Measurements from ENCODE around the gene HMCN1.

The HMCN1 gene

DNA sequence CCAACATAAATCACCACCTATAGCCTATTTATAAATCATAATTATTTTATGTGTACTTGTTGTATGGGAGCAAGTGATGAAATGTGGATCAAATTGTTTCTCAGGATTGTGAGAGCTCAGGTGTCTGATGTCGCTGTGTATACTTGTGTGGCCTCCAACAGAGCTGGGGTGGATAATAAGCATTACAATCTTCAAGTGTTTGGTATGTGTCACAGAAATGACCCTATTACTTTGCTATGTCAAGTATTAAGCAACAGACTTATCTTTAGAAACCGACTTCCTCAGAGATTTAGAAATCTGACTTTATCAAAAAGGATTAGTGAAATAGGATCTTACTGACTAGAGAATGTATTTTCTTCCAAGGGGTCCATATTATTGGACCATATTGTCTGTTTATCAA, 360.0 kb downstream of the HMCN1 start:
- H3K9me3 ChIP-seq (ENCODE audit: control insufficient read depth, insufficient read depth, low read length), result no peaks in the 10 kb centered on the region
- H3K36me3 ChIP-seq (ENCODE audit: control insufficient read depth, insufficient read depth, low read length), result no peaks in the 10 kb centered on the region
- no CpG with 5 or more reads among the region's 2 CpGs for whole genome bisulfite sequencing (ENCODE audit: insufficient coverage, insufficient read length)
- no peak for DNase-seq (ENCODE audit: low read depth, low spot score)
- no peaks in the 10 kb centered on the region for H3K4me1 ChIP-seq (ENCODE audit: control insufficient read depth, insufficient read depth, low read length)
- no peaks in the 10 kb centered on the region for H3K27me3 ChIP-seq (ENCODE audit: control insufficient read depth, insufficient read depth, low read length)
- no peak overlapping the region for H3K27ac ChIP-seq (ENCODE audit: low read length)
- H3K4me3 ChIP-seq (ENCODE audit: low read length), result no peak overlapping the region

GRCh38 chr1:186099336-186100104, 365.3 kb downstream of the HMCN1 start:
- no peak overlapping the region for H3K4me3 ChIP-seq (ENCODE audit: low read length)
- WGBS (ENCODE audit: insufficient coverage, insufficient read length), result no CpG with 5 or more reads among the region's 4 CpGs
- H3K4me1 ChIP-seq (ENCODE audit: control insufficient read depth, insufficient read depth, low read length), result no peaks in the 10 kb centered on the region
- no peak for DNase-seq (ENCODE audit: low read depth, low spot score)
- no peaks in the 10 kb centered on the region for H3K36me3 ChIP-seq (ENCODE audit: control insufficient read depth, insufficient read depth, low read length)
- no peak overlapping the region for H3K27ac ChIP-seq (ENCODE audit: low read length)
- no peaks in the 10 kb centered on the region for H3K27me3 ChIP-seq (ENCODE audit: control insufficient read depth, insufficient read depth, low read length)
- H3K9me3 ChIP-seq (ENCODE audit: control insufficient read depth, insufficient read depth, low read length), result no peaks in the 10 kb centered on the region

- no peaks in the 10 kb centered on the region for H3K27me3 ChIP-seq (ENCODE audit: control insufficient read depth, insufficient read depth, low read length)
- WGBS (ENCODE audit: insufficient coverage, insufficient read length), result no CpG with 5 or more reads among the region's 1 CpG
- no peak for DNase-seq (ENCODE audit: low read depth, low spot score)
- no peak overlapping the region for H3K4me3 ChIP-seq (ENCODE audit: low read length)
- no peaks in the 10 kb centered on the region for H3K36me3 ChIP-seq (ENCODE audit: control insufficient read depth, insufficient read depth, low read length)
- H3K27ac ChIP-seq (ENCODE audit: low read length), result no peak overlapping the region
- no peaks in the 10 kb centered on the region for H3K9me3 ChIP-seq (ENCODE audit: control insufficient read depth, insufficient read depth, low read length)
- no peaks in the 10 kb centered on the region for H3K4me1 ChIP-seq (ENCODE audit: control insufficient read depth, insufficient read depth, low read length)
These were observed 367.9 kb downstream of the HMCN1 start for GRCh38 chr1:186102107-186102506.

DNA sequence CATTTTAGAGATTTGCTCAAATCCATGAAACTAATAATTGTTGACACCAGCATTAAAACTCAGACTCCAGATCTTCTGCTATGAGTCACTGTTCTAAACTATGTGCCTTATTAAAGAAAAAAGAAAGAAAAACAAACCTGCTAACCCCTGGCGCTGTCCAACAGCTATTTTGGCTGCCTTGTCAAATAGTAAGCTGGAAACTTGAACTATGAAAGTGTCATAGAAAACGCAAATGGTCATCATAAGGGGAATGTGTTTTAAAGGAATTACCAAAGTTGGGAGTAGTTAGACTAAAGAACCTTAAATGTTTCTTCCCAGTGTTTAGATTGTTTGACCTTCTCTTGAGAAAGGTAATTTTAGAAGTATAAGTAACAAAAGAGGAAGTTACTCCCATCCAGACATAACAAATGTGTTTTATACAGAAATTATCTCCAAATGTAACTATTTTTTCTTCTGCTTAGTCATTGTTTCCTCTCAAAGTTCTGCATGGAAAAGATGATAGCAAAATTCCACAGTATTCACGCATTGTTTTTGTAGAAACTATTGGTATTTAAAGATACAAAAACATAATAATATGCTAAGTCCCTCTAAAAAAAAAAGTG, 368.5 kb downstream of the HMCN1 start:
- DNase-seq (ENCODE audit: low read depth, low spot score), result no peak
- Histone ChIP-seq H3K9me3 (ENCODE audit: control insufficient read depth, insufficient read depth, low read length) (no peaks in the 10 kb centered on the region), H3K4me1 (ENCODE audit: control insufficient read depth, insufficient read depth, low read length) (no peaks in the 10 kb centered on the region), H3K27ac (ENCODE audit: low read length) (no peak overlapping the region), H3K4me3 (ENCODE audit: low read length) (no peak overlapping the region), H3K27me3 (ENCODE audit: control insufficient read depth, insufficient read depth, low read length) (no peaks in the 10 kb centered on the region), H3K36me3 (ENCODE audit: control insufficient read depth, insufficient read depth, low read length) (no peaks in the 10 kb centered on the region)
- no CpG with 5 or more reads among the region's 3 CpGs for WGBS (ENCODE audit: insufficient coverage, insufficient read length)

- no peak overlapping the region for H3K4me3 ChIP-seq (ENCODE audit: low read length)
- no CpG with 5 or more reads among the region's 1 CpG for WGBS (ENCODE audit: insufficient coverage, insufficient read length)
- no peaks in the 10 kb centered on the region for H3K36me3 ChIP-seq (ENCODE audit: control insufficient read depth, insufficient read depth, low read length)
- no peaks in the 10 kb centered on the region for H3K4me1 ChIP-seq (ENCODE audit: control insufficient read depth, insufficient read depth, low read length)
- DNase-seq (ENCODE audit: low read depth, low spot score), result no peak
- no peaks in the 10 kb centered on the region for H3K9me3 ChIP-seq (ENCODE audit: control insufficient read depth, insufficient read depth, low read length)
- no peaks in the 10 kb centered on the region for H3K27me3 ChIP-seq (ENCODE audit: control insufficient read depth, insufficient read depth, low read length)
- H3K27ac ChIP-seq (ENCODE audit: low read length), result no peak overlapping the region
These were observed 370.3 kb downstream of the HMCN1 start for GRCh38 chr1:186104459-186104858.

GRCh38 chr1:186112280-186112679, 378.1 kb downstream of the HMCN1 start:
- H3K4me1 ChIP-seq (ENCODE audit: control insufficient read depth, insufficient read depth, low read length), result no peaks in the 10 kb centered on the region
- WGBS (ENCODE audit: insufficient coverage, insufficient read length), result no CpG with 5 or more reads among the region's 2 CpGs
- no peaks in the 10 kb centered on the region for H3K9me3 ChIP-seq (ENCODE audit: control insufficient read depth, insufficient read depth, low read length)
- H3K36me3 ChIP-seq (ENCODE audit: control insufficient read depth, insufficient read depth, low read length), result no peaks in the 10 kb centered on the region
- DNase-seq (ENCODE audit: low read depth, low spot score), result no peak
- no peak overlapping the region for H3K27ac ChIP-seq (ENCODE audit: low read length)
- H3K4me3 ChIP-seq (ENCODE audit: low read length), result no peak overlapping the region
- no peaks in the 10 kb centered on the region for H3K27me3 ChIP-seq (ENCODE audit: control insufficient read depth, insufficient read depth, low read length)

DNA sequence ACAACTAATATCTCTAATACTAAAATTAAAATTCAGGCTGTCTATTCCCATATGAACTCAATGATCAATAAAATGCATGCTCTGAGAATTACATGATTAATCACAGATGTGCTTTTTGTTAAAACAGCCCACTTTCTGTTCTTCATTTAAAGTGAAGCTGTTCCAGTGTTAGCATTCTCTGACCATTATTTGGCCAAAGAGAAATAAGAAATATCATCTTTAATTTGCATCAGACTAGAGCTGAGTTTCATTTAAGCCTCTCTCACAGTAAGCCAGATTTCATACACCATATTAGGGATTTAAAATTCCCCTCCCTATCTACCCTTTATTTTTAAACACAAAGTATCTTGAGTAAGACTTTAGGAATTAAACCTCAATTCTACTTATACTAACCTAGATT, 379.3 kb downstream of the HMCN1 start:
- Histone ChIP-seq H3K4me1 (ENCODE audit: control insufficient read depth, insufficient read depth, low read length) (no peaks in the 10 kb centered on the region), H3K36me3 (ENCODE audit: control insufficient read depth, insufficient read depth, low read length) (no peaks in the 10 kb centered on the region), H3K9me3 (ENCODE audit: control insufficient read depth, insufficient read depth, low read length) (no peaks in the 10 kb centered on the region), H3K4me3 (ENCODE audit: low read length) (no peak overlapping the region), H3K27me3 (ENCODE audit: control insufficient read depth, insufficient read depth, low read length) (no peaks in the 10 kb centered on the region), H3K27ac (ENCODE audit: low read length) (no peak overlapping the region)
- no peak for DNase-seq (ENCODE audit: low read depth, low spot score)

DNA sequence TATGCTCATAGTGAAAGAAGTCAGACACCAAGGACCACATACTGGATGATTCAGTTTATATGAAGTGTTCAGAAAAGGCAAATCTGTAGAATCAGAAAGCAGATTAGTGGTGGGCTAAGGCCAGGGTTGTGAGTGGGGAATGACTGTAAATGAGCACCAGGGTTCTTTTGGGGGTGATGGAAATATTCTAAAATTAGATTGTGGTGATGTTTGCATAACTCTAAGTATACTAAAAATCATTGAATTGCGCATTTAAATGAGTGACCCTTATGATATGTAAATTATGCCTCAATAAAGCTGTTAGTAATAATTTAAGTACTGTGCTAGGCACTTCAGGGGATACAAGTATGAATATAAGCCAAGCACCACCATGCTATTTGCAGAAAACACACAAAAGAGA, 384.5 kb downstream of the HMCN1 start:
- Histone ChIP-seq H3K27me3 (ENCODE audit: control insufficient read depth, insufficient read depth, low read length) (no peaks in the 10 kb centered on the region), H3K4me3 (ENCODE audit: low read length) (no peak overlapping the region), H3K9me3 (ENCODE audit: control insufficient read depth, insufficient read depth, low read length) (no peaks in the 10 kb centered on the region), H3K4me1 (ENCODE audit: control insufficient read depth, insufficient read depth, low read length) (no peaks in the 10 kb centered on the region), H3K36me3 (ENCODE audit: control insufficient read depth, insufficient read depth, low read length) (no peaks in the 10 kb centered on the region), H3K27ac (ENCODE audit: low read length) (no peak overlapping the region)
- WGBS (ENCODE audit: insufficient coverage, insufficient read length), result no CpG with 5 or more reads among the region's 1 CpG
- DNase-seq (ENCODE audit: low read depth, low spot score), result no peak

DNA sequence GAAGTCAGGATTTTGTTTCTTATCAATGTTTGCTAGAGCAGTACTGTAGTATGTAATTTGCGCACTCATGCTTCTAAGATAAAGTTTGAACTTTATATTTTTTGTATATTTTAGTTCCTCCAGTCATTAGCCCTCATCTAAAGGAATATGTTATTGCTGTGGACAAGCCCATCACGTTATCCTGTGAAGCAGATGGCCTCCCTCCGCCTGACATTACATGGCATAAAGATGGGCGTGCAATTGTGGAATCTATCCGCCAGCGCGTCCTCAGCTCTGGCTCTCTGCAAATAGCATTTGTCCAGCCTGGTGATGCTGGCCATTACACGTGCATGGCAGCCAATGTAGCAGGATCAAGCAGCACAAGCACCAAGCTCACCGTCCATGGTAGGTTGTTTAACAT, 388.6 kb downstream of the HMCN1 start:
- Histone ChIP-seq H3K4me3 (ENCODE audit: low read length) (no peak overlapping the region), H3K9me3 (ENCODE audit: control insufficient read depth, insufficient read depth, low read length) (no peaks in the 10 kb centered on the region), H3K27ac (ENCODE audit: low read length) (no peak overlapping the region), H3K27me3 (ENCODE audit: control insufficient read depth, insufficient read depth, low read length) (no peaks in the 10 kb centered on the region), H3K36me3 (ENCODE audit: control insufficient read depth, insufficient read depth, low read length) (no peaks in the 10 kb centered on the region), H3K4me1 (ENCODE audit: control insufficient read depth, insufficient read depth, low read length) (no peaks in the 10 kb centered on the region)
- DNase-seq (ENCODE audit: low read depth, low spot score), result no peak
- WGBS (ENCODE audit: insufficient coverage, insufficient read length), result no CpG with 5 or more reads among the region's 9 CpGs

- Histone ChIP-seq H3K4me1 (ENCODE audit: control insufficient read depth, insufficient read depth, low read length) (no peaks in the 10 kb centered on the region), H3K9me3 (ENCODE audit: control insufficient read depth, insufficient read depth, low read length) (no peaks in the 10 kb centered on the region), H3K27ac (ENCODE audit: low read length) (no peak overlapping the region), H3K4me3 (ENCODE audit: low read length) (no peak overlapping the region), H3K27me3 (ENCODE audit: control insufficient read depth, insufficient read depth, low read length) (no peaks in the 10 kb centered on the region), H3K36me3 (ENCODE audit: control insufficient read depth, insufficient read depth, low read length) (no peaks in the 10 kb centered on the region)
- no peak for DNase-seq (ENCODE audit: low read depth, low spot score)
- no CpG with 5 or more reads among the region's 4 CpGs for WGBS (ENCODE audit: insufficient coverage, insufficient read length)
These were observed 390.8 kb downstream of the HMCN1 start for GRCh38 chr1:186125035-186125434.

- WGBS (ENCODE audit: insufficient coverage, insufficient read length), result no CpG with 5 or more reads among the region's 3 CpGs
- no peak for DNase-seq (ENCODE audit: low read depth, low spot score)
- H3K4me1 ChIP-seq (ENCODE audit: control insufficient read depth, insufficient read depth, low read length), result no peaks in the 10 kb centered on the region
These were observed 391.3 kb downstream of the HMCN1 start for GRCh38 chr1:186125511-186125910.

More at GRCh38 chr1:186125511-186125910, 391.3 kb downstream of the HMCN1 start:
- H3K9me3 ChIP-seq (ENCODE audit: control insufficient read depth, insufficient read depth, low read length), result no peaks in the 10 kb centered on the region
- no peak overlapping the region for H3K4me3 ChIP-seq (ENCODE audit: low read length)
- H3K27me3 ChIP-seq (ENCODE audit: control insufficient read depth, insufficient read depth, low read length), result no peaks in the 10 kb centered on the region
- no peak overlapping the region for H3K27ac ChIP-seq (ENCODE audit: low read length)
- no peaks in the 10 kb centered on the region for H3K36me3 ChIP-seq (ENCODE audit: control insufficient read depth, insufficient read depth, low read length)

Data from iPS DF 6.9 (cell line).